Parathyroid adenoma (tissue), 2 donors: ENCODE results near the gene DTNA.

ENCODE experiments used
- H2AFZ ChIP-seq: fragments of 300-600 bp; sonication (generic); one replicate; pipeline ENCODE4 v1.7.0; 2017; ENCODE audit warnings: antibody characterized with exemption, mild to moderate bottlenecking
- H3K27ac ChIP-seq: fragments of 300-600 bp; sonication (generic); one replicate; pipeline ENCODE4 v1.7.0; 2017
- H3K27me3 ChIP-seq: fragments of 300-600 bp; sonication (generic); one replicate; pipeline ENCODE4 v1.7.0; 2017; ENCODE audit warnings: low read length; ENCODE audit not compliant: control insufficient read depth, insufficient read depth
- H3K36me3 ChIP-seq: fragments of 300-600 bp; sonication (generic); one replicate; pipeline ENCODE4 v1.7.0; 2017; ENCODE audit warnings: low read length; ENCODE audit not compliant: control insufficient read depth, insufficient read depth
- H3K4me1 ChIP-seq: fragments of 300-600 bp; sonication (generic); one replicate; pipeline ENCODE4 v1.7.0; 2017; ENCODE audit warnings: control low read depth
- H3K4me2 ChIP-seq: fragments of 300-600 bp; sonication (generic); one replicate; pipeline ENCODE4 v1.7.0; 2017; ENCODE audit warnings: low read length
- H3K4me3 ChIP-seq: fragments of 300-600 bp; sonication (generic); one replicate; pipeline ENCODE4 v1.7.0; 2017; ENCODE audit warnings: low read depth, low read length
- H3K79me2 ChIP-seq: fragments of 300-600 bp; sonication (generic); one replicate; pipeline ENCODE4 v1.7.0; 2017; ENCODE audit warnings: control low read depth
- H3K9ac ChIP-seq: fragments of 300-600 bp; sonication (generic); one replicate; pipeline ENCODE4 v1.7.0; 2017; ENCODE audit warnings: mild to moderate bottlenecking
- H3K9me3 ChIP-seq: fragments of 300-600 bp; sonication (generic); one replicate; pipeline ENCODE4 v1.7.0; 2017; ENCODE audit warnings: low read length; ENCODE audit not compliant: control insufficient read depth
- CTCF ChIP-seq: fragments of 300-600 bp; sonication (generic); IDR thresholded peaks from one replicate; pipeline ENCODE4 v1.7.0; 2017; ENCODE audit warnings: antibody characterized with exemption, mild to moderate bottlenecking
- donor health status: primary hyperparathyroidism.

The DTNA gene

DNA sequence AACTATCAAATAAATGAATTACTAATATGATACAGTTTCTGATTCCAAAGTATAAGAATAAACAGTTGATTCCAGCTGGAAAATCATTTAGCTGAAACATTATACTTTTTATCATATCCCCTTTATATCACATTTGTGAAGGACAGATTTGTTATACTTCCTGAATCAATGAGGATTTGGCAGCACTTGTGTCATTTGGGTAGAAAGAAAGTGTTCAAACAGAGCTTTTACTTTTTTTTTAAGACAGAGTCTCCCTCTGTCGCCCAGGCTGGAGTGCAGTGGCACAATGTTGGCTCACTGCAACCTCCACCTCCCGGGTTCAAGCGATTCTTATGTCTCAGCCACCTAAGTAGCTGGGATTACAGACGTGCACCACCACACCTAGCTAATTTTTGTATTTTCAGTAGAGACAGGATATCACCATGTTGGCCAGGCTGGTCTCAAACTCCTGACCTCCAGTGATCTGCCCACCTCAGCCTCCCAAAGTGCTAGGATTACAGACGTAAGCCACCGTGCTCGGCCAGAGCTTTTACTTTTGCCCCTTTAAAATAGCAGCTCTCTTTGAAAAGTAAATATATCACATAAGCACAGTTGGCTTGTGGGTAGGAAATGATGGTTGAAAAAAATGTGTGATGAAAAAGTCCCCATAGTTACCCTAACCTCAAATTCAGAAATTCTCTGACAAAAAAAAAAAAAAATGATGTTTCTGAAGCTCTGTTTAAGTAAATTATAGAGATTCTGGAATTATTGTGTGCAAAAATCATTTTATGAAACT lies 95.2 kb downstream of the DTNA start:
- H3K9ac ChIP-seq: no peak overlapping the region
- no peaks in the 10 kb centered on the region for H3K9me3 ChIP-seq
- H2AFZ ChIP-seq: no peak overlapping the region
- no peak overlapping the region for H3K4me3 ChIP-seq
- no peaks in the 10 kb centered on the region for H3K79me2 ChIP-seq
- H3K36me3 ChIP-seq: no peaks in the 10 kb centered on the region
- no peaks in the 10 kb centered on the region for H3K27me3 ChIP-seq
- TF ChIP-seq CTCF: no peak
- no peaks in the 10 kb centered on the region for H3K4me1 ChIP-seq
- H3K27ac ChIP-seq: no peak overlapping the region
- no peak overlapping the region for H3K4me2 ChIP-seq

DNA sequence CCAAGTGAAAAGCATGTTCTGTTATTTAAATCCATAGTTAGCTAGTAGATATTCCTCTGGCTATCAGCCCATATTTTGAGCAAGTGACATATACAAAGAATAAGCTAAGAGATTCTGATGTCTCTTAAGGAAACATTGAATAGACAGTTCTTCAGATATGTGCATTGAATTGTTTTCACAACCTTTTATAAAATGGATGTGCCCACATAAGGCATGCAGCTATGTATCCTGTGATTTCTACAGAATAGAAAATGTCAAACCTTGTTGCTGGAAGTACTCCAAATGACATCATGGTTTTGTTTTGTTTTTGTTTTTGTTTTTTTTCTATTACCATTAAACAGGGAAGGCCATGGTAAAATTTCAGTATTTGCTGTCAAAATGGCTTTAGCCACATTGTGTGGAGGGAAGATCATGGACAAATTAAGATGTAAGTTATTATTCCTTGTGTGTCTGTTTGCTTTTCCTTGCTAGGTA lies 95.8 kb downstream of the DTNA start:
- no peaks in the 10 kb centered on the region for H3K9me3 ChIP-seq
- H3K36me3 ChIP-seq: no peaks in the 10 kb centered on the region
- TF ChIP-seq CTCF: no peak
- H3K4me2 ChIP-seq: no peak overlapping the region
- H3K4me3 ChIP-seq: no peak overlapping the region
- H3K4me1 ChIP-seq: no peaks in the 10 kb centered on the region
- no peak overlapping the region for H3K27ac ChIP-seq
- H3K9ac ChIP-seq: no peak overlapping the region
- H2AFZ ChIP-seq: no peak overlapping the region
- H3K27me3 ChIP-seq: no peaks in the 10 kb centered on the region
- no peaks in the 10 kb centered on the region for H3K79me2 ChIP-seq

GRCh38 chr18:34806527-34806926 lies 96.4 kb downstream of the DTNA start:
- Histone ChIP-seq H3K79me2 (no peaks in the 10 kb centered on the region), H3K4me1 (no peaks in the 10 kb centered on the region), H3K9ac (no peak overlapping the region), H3K9me3 (no peaks in the 10 kb centered on the region), H2AFZ (no peak overlapping the region), H3K27ac (no peak overlapping the region), H3K4me2 (no peak overlapping the region), H3K4me3 (no peak overlapping the region), H3K36me3 (no peaks in the 10 kb centered on the region), H3K27me3 (no peaks in the 10 kb centered on the region)
- TF ChIP-seq CTCF: no peak

- no peak for TF ChIP-seq CTCF
- no peak overlapping the region for H3K27ac ChIP-seq
Measured at GRCh38 chr18:34807106-34807796, 97.2 kb downstream of the DTNA start.

More at GRCh38 chr18:34807106-34807796, 97.2 kb downstream of the DTNA start:
- no peak overlapping the region for H3K9ac ChIP-seq
- no peaks in the 10 kb centered on the region for H3K9me3 ChIP-seq
- H3K4me1 ChIP-seq: no peaks in the 10 kb centered on the region
- H3K36me3 ChIP-seq: no peaks in the 10 kb centered on the region
- H2AFZ ChIP-seq: no peak overlapping the region
- no peak overlapping the region for H3K4me3 ChIP-seq
- H3K27me3 ChIP-seq: no peaks in the 10 kb centered on the region
- H3K4me2 ChIP-seq: no peak overlapping the region
- no peaks in the 10 kb centered on the region for H3K79me2 ChIP-seq
